Measurements from ENCODE around the gene RAB4B. TPM values are rescaled to one million over a fixed set of nuclear protein-coding genes. Genes with fewer than 3 reads are reported as not detected.
"Not testable (repeated sequence)": the region's sequence is repeated elsewhere in the genome, so short reads cannot be mapped to it uniquely, and the experiment has no call there.

The RAB4B gene
- total and polyA plus RNA-seq, 2 donors (not counting 1 experiment from before 2014, with no cell fraction given), result 108 to 141 TPM

DNA sequence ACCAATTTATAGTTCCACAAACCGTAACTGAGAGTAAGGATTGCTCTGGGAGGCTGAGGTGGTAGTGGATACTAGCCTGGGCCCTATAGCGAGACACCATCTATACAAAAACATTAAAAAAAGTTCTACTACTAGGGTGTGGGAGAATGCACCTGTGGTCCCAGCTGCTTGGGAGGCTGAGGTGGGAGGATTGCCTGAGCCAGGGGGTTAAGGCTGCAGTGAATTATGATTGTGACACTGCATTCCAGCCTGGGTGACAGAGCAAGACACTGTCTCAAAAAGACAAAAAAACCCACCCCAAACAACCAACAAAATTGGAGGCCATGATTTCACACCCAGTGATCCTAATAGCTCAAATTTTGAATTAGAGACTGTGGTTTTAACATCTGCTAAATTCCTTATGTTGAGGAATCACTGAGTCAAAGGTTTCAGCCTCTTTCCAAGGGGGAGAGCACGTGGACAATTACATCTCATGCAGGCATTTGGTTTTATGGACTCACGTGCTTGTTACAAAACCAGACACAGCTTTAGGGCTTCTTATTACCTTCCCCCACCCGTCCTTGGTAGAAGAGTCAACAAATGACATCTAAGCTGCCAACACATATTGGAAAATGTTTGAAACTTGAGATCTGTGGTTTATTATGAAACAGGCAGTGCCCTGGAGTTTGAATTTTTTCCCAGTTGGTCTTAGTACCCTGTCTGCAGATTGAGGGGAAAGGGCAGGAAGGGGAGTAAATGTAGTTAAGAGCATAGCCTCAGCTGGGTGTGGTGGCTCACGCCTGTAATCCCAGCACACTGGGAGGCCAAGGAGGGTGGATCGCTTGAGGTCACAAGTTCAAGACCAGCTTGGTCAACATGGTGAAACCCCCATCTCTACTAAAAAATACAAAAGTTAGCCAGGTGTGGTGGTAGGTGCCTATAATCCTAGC is 53.7 kb downstream of the RAB4B start:
- no peak overlapping the region for H3K4me3 ChIP-seq (ENCODE audit: control extremely low read depth in 1 of 5, extremely low read depth in 1 of 5, insufficient read depth in 1 of 5, low read depth in 2 of 5, low read length in 4 of 5)
- H3K27me3 ChIP-seq (replicated peaks in 1 of 4; ENCODE audit: control extremely low read depth in 1 of 4, control insufficient read depth in 3 of 4, insufficient read depth in 4 of 4, low read length in 3 of 4), result no peaks in the 10 kb centered on the region
- Mint-ChIP-seq H3K9me3 (ENCODE audit: insufficient read depth) (no peaks in the 10 kb centered on the region), H3K4me1 (no peaks in the 10 kb centered on the region), H3K27me3 (no peaks in the 10 kb centered on the region), H3K4me3 (no peak overlapping the region), H3K27ac (no peak overlapping the region)
- no peak overlapping the region for H2AFZ ChIP-seq (ENCODE audit: insufficient read depth, low read depth, low read length, poor library complexity, severe bottlenecking)
- ChIA-PET POLR2A (interaction anchor here (0.6 kb wide), 1 partner anchor 370 kb away, joined by 3 read pairs; no protein-coding TSS in a partner anchor), CTCF (no interaction called here)
- H3K79me2 ChIP-seq (ENCODE audit: control insufficient read depth, insufficient read depth, low read length), result no peaks in the 10 kb centered on the region
- DNase-seq (peak; percentile 0), ATAC-seq (ENCODE audit: low read depth) (no peak)
- H3K36me3 ChIP-seq (replicated peaks in 1 of 2; ENCODE audit: control extremely low read depth in 1 of 2, control insufficient read depth in 1 of 2, extremely low read depth in 1 of 2, insufficient read depth in 2 of 2, low read length in 1 of 2), result no peaks in the 10 kb centered on the region
- H3K4me1 ChIP-seq (ENCODE audit: control insufficient read depth in 2 of 2, insufficient read depth in 2 of 2, low read length in 2 of 2), result no peaks in the 10 kb centered on the region
- TF ChIP-seq, protein P1, sequence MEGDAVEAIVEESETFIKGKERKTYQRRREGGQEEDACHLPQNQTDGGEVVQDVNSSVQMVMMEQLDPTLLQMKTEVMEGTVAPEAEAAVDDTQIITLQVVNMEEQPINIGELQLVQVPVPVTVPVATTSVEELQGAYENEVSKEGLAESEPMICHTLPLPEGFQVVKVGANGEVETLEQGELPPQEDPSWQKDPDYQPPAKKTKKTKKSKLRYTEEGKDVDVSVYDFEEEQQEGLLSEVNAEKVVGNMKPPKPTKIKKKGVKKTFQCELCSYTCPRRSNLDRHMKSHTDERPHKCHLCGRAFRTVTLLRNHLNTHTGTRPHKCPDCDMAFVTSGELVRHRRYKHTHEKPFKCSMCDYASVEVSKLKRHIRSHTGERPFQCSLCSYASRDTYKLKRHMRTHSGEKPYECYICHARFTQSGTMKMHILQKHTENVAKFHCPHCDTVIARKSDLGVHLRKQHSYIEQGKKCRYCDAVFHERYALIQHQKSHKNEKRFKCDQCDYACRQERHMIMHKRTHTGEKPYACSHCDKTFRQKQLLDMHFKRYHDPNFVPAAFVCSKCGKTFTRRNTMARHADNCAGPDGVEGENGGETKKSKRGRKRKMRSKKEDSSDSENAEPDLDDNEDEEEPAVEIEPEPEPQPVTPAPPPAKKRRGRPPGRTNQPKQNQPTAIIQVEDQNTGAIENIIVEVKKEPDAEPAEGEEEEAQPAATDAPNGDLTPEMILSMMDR (IDR thresholded peaks at IDR 0.05), result no peak
- TF ChIP-seq EZH2 (IDR thresholded peaks at IDR 0.05; ENCODE audit: borderline replicate concordance, insufficient read depth, low read depth, low read length, poor library complexity, severe bottlenecking), result no peak
- intact Hi-C loops (cut with micrococcal nuclease), result no loop called here
- WGBS (ENCODE audit: insufficient coverage), result 80% methylated on average over 1 of the region's 7 CpGs
- no peak overlapping the region for H3K27ac ChIP-seq (ENCODE audit: low read length in 2 of 2)
- H4K20me1 ChIP-seq (ENCODE audit: control insufficient read depth, insufficient read depth, low read length, poor library complexity, severe bottlenecking), result no peaks in the 10 kb centered on the region
- H3K9ac ChIP-seq (ENCODE audit: low read length), result no peak overlapping the region
- H3K9me3 ChIP-seq (ENCODE audit: control extremely low read depth in 1 of 3, control insufficient read depth in 2 of 3, insufficient read depth in 1 of 3, low read length in 2 of 3), result no peaks in the 10 kb centered on the region
- H3K4me2 ChIP-seq (replicated peaks; ENCODE audit: low read depth, low read length, poor library complexity, severe bottlenecking), result no peak overlapping the region

DNA sequence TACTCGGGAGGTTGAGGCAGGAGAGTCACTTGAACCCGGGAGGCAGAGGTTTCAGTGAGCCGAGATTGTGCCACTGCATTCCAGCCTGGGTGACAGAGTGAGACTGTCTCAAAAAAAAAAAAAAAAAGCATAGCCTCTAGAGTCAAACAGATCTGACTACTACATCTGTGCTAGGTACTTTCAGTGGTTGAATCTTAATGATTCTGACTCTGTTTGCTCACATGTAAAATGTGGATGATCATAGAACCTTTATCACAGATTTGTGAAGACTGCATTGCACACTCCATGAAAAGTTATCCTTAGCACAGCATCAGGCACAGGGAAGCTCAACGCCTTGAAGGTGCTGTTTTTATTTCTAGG is 54.4 kb downstream of the RAB4B start:
- H2AFZ ChIP-seq (ENCODE audit: insufficient read depth, low read depth, low read length, poor library complexity, severe bottlenecking); H4K20me1 ChIP-seq (ENCODE audit: control insufficient read depth, insufficient read depth, low read length, poor library complexity, severe bottlenecking); H3K27ac ChIP-seq (ENCODE audit: low read length in 2 of 2); ATAC-seq (ENCODE audit: low read depth); H3K9me3 ChIP-seq (ENCODE audit: control extremely low read depth in 1 of 3, control insufficient read depth in 2 of 3, insufficient read depth in 1 of 3, low read length in 2 of 3); H3K36me3 ChIP-seq (replicated peaks in 1 of 2; ENCODE audit: control extremely low read depth in 1 of 2, control insufficient read depth in 1 of 2, extremely low read depth in 1 of 2, insufficient read depth in 2 of 2, low read length in 1 of 2); H3K27me3 ChIP-seq (replicated peaks in 1 of 4; ENCODE audit: control extremely low read depth in 1 of 4, control insufficient read depth in 3 of 4, insufficient read depth in 4 of 4, low read length in 3 of 4); H3K9ac ChIP-seq (ENCODE audit: low read length); H3K9me3 Mint-ChIP-seq (ENCODE audit: insufficient read depth); H3K79me2 ChIP-seq (ENCODE audit: control insufficient read depth, insufficient read depth, low read length); H3K27ac Mint-ChIP-seq; H3K4me1 Mint-ChIP-seq; H3K4me3 Mint-ChIP-seq; H3K4me1 ChIP-seq (ENCODE audit: control insufficient read depth in 2 of 2, insufficient read depth in 2 of 2, low read length in 2 of 2); H3K27me3 Mint-ChIP-seq; intact Hi-C loops (cut with micrococcal nuclease); H3K4me2 ChIP-seq (replicated peaks; ENCODE audit: low read depth, low read length, poor library complexity, severe bottlenecking); H3K4me3 ChIP-seq (ENCODE audit: control extremely low read depth in 1 of 5, extremely low read depth in 1 of 5, insufficient read depth in 1 of 5, low read depth in 2 of 5, low read length in 4 of 5); CTCF ChIA-PET; POLR2A ChIA-PET: not testable (repeated sequence)
- WGBS (ENCODE audit: insufficient coverage), result no CpG with 5 or more reads among the region's 4 CpGs
- DNase-seq, result peak; percentile 0

DNA sequence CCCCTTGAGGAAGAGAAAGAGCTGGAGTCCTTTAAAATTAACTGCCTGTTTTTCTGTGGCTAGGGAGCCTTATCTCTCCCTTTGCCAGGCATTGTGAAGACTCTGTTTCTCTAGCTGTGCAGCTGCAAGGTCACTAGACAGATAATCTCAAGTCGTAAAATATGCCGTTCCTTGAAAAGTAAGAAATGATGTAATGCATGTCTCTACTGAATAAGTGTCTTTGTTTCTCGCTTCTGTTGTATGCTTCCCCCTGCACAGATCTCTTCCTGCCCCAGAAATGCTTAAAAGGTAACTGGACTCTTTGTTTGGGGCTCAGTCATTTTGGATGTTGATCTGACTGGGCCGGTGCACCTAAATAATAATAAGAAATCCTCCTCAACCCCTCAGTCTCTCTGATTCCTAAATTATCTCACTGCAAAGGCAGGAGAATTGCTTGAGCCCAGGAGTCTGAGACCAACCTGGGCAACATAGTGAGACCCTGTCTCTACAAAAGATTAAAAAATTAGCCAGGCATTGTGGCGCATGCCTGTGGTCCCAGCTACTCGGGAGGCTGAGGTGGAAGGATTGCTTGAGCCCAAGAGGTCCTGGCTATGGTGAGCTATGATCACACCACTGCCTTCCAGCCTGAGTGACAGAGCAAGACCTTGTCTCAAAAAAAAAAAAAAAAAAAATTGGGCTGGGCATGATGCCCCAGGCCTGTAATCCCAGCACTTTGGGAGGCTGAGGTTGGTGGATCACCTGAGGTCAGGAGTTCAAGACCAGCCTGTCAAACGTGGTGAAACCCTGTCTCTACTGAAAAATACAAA is 55.9 kb downstream of the RAB4B start:
- H3K36me3 ChIP-seq (replicated peaks in 1 of 2; ENCODE audit: control extremely low read depth in 1 of 2, control insufficient read depth in 1 of 2, extremely low read depth in 1 of 2, insufficient read depth in 2 of 2, low read length in 1 of 2); H3K27ac Mint-ChIP-seq; H3K27me3 Mint-ChIP-seq; H3K9ac ChIP-seq (ENCODE audit: low read length); H3K4me3 Mint-ChIP-seq; H4K20me1 ChIP-seq (ENCODE audit: control insufficient read depth, insufficient read depth, low read length, poor library complexity, severe bottlenecking); H3K27ac ChIP-seq (ENCODE audit: low read length in 2 of 2); H3K9me3 ChIP-seq (ENCODE audit: control extremely low read depth in 1 of 3, control insufficient read depth in 2 of 3, insufficient read depth in 1 of 3, low read length in 2 of 3); ATAC-seq (ENCODE audit: low read depth); POLR2A ChIA-PET; H3K27me3 ChIP-seq (replicated peaks in 1 of 4; ENCODE audit: control extremely low read depth in 1 of 4, control insufficient read depth in 3 of 4, insufficient read depth in 4 of 4, low read length in 3 of 4); CTCF ChIA-PET; H3K4me1 Mint-ChIP-seq; H3K79me2 ChIP-seq (ENCODE audit: control insufficient read depth, insufficient read depth, low read length); intact Hi-C loops (cut with micrococcal nuclease); H2AFZ ChIP-seq (ENCODE audit: insufficient read depth, low read depth, low read length, poor library complexity, severe bottlenecking); H3K4me1 ChIP-seq (ENCODE audit: control insufficient read depth in 2 of 2, insufficient read depth in 2 of 2, low read length in 2 of 2); H3K4me3 ChIP-seq (ENCODE audit: control extremely low read depth in 1 of 5, extremely low read depth in 1 of 5, insufficient read depth in 1 of 5, low read depth in 2 of 5, low read length in 4 of 5); H3K4me2 ChIP-seq (replicated peaks; ENCODE audit: low read depth, low read length, poor library complexity, severe bottlenecking); H3K9me3 Mint-ChIP-seq (ENCODE audit: insufficient read depth): not testable (repeated sequence)
- no CpG with 5 or more reads among the region's 7 CpGs for WGBS (ENCODE audit: insufficient coverage)
- DNase-seq, result peak; percentile 0

Measured in B cell (primary cell).